H1 (cell line): Measurements from ENCODE around the gene HSF4. TPM values are rescaled to one million over a fixed set of nuclear protein-coding genes. Genes with fewer than 3 reads are reported as not detected.

ENCODE experiments used
- ASH2L ChIP-seq: fragments of 200-600, 300-600 bp; sonication (generic); IDR thresholded peaks from one replicate; pipeline ENCODE4 v1.7.1; 2017; ENCODE audit warnings: low read length
- CHD2 ChIP-seq: IDR thresholded peaks from 2 replicates; pipeline ENCODE4 v1.6.1; 2012; ENCODE audit warnings: low read length, improper control_type of control experiment
- CREB1 ChIP-seq: IDR thresholded peaks from 2 replicates; pipeline ENCODE4 v1.6.1; 2012; ENCODE audit warnings: inconsistent platforms
- EGR1 ChIP-seq: IDR thresholded peaks from 2 replicates; pipeline ENCODE4 v1.6.1; 2011; ENCODE audit warnings: low read depth, low read length, borderline replicate concordance
- EP300 ChIP-seq, 2 experiments: IDR thresholded peaks; 1 replicate in 1 of 2; 2 replicates in 1 of 2; pipeline ENCODE4 v1.6.1; 2011 to 2012; ENCODE audit warnings: low read depth in 2 of 2, low read length in 2 of 2, mild to moderate bottlenecking in 2 of 2, borderline replicate concordance in 1 of 2, inconsistent platforms in 1 of 2, moderate library complexity in 1 of 2
- FOSL1 ChIP-seq: IDR thresholded peaks from 2 replicates; pipeline ENCODE4 v1.6.1; 2011; ENCODE audit warnings: mild to moderate bottlenecking, low read depth, low read length, moderate library complexity; ENCODE audit not compliant: insufficient read depth
- GABPA ChIP-seq: IDR thresholded peaks from 2 replicates; pipeline ENCODE4 v1.6.1; 2011; ENCODE audit warnings: mild to moderate bottlenecking, low read length, moderate library complexity, borderline replicate concordance; ENCODE audit not compliant: insufficient read depth
- GTF2F1 ChIP-seq: IDR thresholded peaks from 2 replicates; pipeline ENCODE4 v1.6.1; 2012; ENCODE audit warnings: low read depth, low read length, improper control_type of control experiment, borderline replicate concordance
- HDAC2 ChIP-seq, 2 experiments: fragments of 300-600 bp in 1 of 2; sonication (generic) in 1 of 2; IDR thresholded peaks; 2 replicates each; pipeline ENCODE4 v1.6.1; 2011 to 2012; ENCODE audit warnings: low read depth in 2 of 2, low read length in 2 of 2, mild to moderate bottlenecking in 2 of 2, moderate library complexity in 2 of 2, borderline replicate concordance in 1 of 2, inconsistent platforms in 1 of 2
- KDM1A ChIP-seq: fragments of 200-600, 300-600 bp; sonication (generic); IDR thresholded peaks from 2 replicates; pipeline ENCODE4 v1.7.1; 2016; ENCODE audit warnings: mild to moderate bottlenecking, low read length, borderline replicate concordance
- NRF1 ChIP-seq: IDR thresholded peaks from 2 replicates; pipeline ENCODE4 v1.6.1; 2011; ENCODE audit warnings: mild to moderate bottlenecking, low read depth, low read length, improper control_type of control experiment
- POLR2A ChIP-seq, 2 experiments: IDR thresholded peaks; 1 replicate in 1 of 2; 2 replicates in 1 of 2; pipeline ENCODE4 v1.6.1; 2011; ENCODE audit warnings: low read depth in 2 of 2, low read length in 2 of 2, mild to moderate bottlenecking in 2 of 2; ENCODE audit errors: control extremely low read depth in 1 of 2
- RAD21 ChIP-seq, 2 experiments: IDR thresholded peaks in 1 of 2; conservative IDR thresholded peaks in 1 of 2; 2 replicates each; pipeline ENCODE4 v1.6.1; 2011; ENCODE audit warnings: low read depth in 2 of 2, low read length in 2 of 2, improper control_type of control experiment in 1 of 2, inconsistent platforms in 1 of 2, mild to moderate bottlenecking in 1 of 2, moderate library complexity in 1 of 2
- SAP30 ChIP-seq: fragments of 300-600 bp; sonication (generic); IDR thresholded peaks from 2 replicates; pipeline ENCODE4 v1.7.1; 2012; ENCODE audit warnings: low read length, moderate library complexity, mild to moderate bottlenecking, inconsistent platforms; ENCODE audit not compliant: insufficient read depth, insufficient replicate concordance
- SIN3A ChIP-seq, 2 experiments: IDR thresholded peaks in 1 of 2; conservative IDR thresholded peaks in 1 of 2; 2 replicates each; pipeline ENCODE4 v1.6.1; 2011 to 2012; ENCODE audit warnings: low read length in 2 of 2, improper control_type of control experiment in 1 of 2, low read depth in 1 of 2, mild to moderate bottlenecking in 1 of 2
- SP1 ChIP-seq: IDR thresholded peaks from 2 replicates; pipeline ENCODE4 v1.6.1; 2011; ENCODE audit warnings: low read depth, low read length
- TBP ChIP-seq: IDR thresholded peaks from 2 replicates; pipeline ENCODE4 v1.6.1; 2011; ENCODE audit warnings: low read depth, low read length, improper control_type of control experiment
- polyA plus RNA-seq, 7 experiments: library from polyadenylated mRNA; depleted of rRNA in 3 of 7; stranded (reverse) in 5 of 7; unstranded in 2 of 7; fragments of >200 nt in 5 of 7; fragments of 200-250 nt in 2 of 7; gene quantifications; 1 replicate in 5 of 7; 2 replicates in 1 of 7; 4 replicates in 1 of 7; pipeline versions ENCODE4 v1.2.1 to v1.2.3, GENCODE V29; 2011 to 2013; ENCODE audit warnings: missing spikeins in 2 of 7, mixed read lengths in 2 of 7
- total RNA-seq: library from RNA; stranded (reverse); fragmentation: NEBNext Ultra II Directional; extraction: Animal tissue kit (Norgen Biotek cat#: 25700); gene quantifications from 2 replicates; pipeline ENCODE4 v1.2.1, GENCODE V29; 2021
- TF ChIP-seq, protein P1 (sequence below), 3 experiments: IDR thresholded peaks; 1 replicate in 2 of 3; 2 replicates in 1 of 3; pipeline versions ENCODE4 v1.5.1 to v1.6.1; 2011; ENCODE audit warnings: low read length in 3 of 3, mild to moderate bottlenecking in 3 of 3, inconsistent platforms in 2 of 3, low read depth in 1 of 3, moderate library complexity in 1 of 3; ENCODE audit not compliant: insufficient read depth in 1 of 3; ENCODE audit errors: control extremely low read depth in 1 of 3
- TF ChIP-seq, protein P2 (sequence below): IDR thresholded peaks from 2 replicates; pipeline ENCODE4 v1.6.1; 2012; ENCODE audit warnings: inconsistent platforms

Gene HSF4
- total and polyA plus RNA-seq, 2 of the 8 experiments (the other 6 are each of a cell fraction or from before 2014, with no cell fraction given) = 0.14 TPM; not detected in 1

DNA sequence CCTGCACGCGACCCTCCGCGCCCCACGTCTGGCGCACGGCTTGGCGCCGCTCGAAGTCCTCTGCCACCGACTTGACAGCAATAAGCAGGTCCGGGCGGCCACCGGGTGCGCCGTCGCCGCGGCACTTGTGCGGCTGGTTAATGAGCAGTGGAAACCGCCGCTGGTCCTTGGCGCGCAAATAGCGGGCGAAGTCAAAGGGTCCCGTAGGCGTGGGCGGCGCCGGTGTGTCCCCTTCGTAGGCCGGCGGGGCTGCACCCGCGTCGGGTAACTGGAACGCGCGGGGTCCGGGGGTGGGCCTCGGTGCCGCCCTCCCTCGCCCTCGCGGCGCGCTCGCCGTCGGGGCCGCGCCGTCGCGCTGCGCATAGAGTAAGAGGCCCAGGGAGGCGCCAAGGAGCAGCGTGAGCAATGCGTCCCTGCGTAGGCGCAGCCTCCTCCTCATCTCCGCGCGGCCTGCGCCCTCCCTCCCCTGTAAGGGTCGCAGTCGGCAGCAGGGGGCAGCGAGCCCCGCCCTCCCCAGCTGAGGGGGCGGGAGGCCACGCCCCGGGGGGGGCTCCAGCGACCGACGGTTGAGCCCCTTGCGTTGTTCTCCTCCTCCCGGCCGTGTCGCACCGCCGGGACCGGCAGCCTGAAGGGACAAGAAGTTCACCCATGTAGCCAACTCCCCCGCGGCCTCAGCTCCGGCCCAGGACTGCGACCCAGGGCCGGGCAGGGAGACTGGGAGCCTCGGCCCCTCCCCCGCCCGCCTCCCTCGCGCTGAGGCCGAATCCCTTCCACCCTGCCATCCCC is 14.3 kb upstream of the HSF4 start (continued):
- TF ChIP-seq EGR1 = peak; percentile 89; the same call in 1 of the 2 replicates
- TF ChIP-seq SAP30 = no peak
- TF ChIP-seq GABPA = 0 out of 2 replicates have a peak, but pooled peaks have one; percentile 20
- TF ChIP-seq CREB1 = peak; percentile 86
- TF ChIP-seq GTF2F1 = no peak
- TF ChIP-seq CHD2 = no peak
- 0 out of 2 replicates have a peak, but pooled peaks have one; percentile 37 for TF ChIP-seq SP1
- peak in 1 of 2 experiments; percentile 1; a peak in 2 of 4 replicates for TF ChIP-seq RAD21 (IDR thresholded peaks at IDR 0.05 in 1 of 2, conservative IDR thresholded peaks at IDR 0.05 in 1 of 2; ENCODE audit: low read depth in 2 of 2, low read length in 2 of 2)
- TF ChIP-seq TBP = no peak
- TF ChIP-seq, protein P1, sequence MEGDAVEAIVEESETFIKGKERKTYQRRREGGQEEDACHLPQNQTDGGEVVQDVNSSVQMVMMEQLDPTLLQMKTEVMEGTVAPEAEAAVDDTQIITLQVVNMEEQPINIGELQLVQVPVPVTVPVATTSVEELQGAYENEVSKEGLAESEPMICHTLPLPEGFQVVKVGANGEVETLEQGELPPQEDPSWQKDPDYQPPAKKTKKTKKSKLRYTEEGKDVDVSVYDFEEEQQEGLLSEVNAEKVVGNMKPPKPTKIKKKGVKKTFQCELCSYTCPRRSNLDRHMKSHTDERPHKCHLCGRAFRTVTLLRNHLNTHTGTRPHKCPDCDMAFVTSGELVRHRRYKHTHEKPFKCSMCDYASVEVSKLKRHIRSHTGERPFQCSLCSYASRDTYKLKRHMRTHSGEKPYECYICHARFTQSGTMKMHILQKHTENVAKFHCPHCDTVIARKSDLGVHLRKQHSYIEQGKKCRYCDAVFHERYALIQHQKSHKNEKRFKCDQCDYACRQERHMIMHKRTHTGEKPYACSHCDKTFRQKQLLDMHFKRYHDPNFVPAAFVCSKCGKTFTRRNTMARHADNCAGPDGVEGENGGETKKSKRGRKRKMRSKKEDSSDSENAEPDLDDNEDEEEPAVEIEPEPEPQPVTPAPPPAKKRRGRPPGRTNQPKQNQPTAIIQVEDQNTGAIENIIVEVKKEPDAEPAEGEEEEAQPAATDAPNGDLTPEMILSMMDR (IDR thresholded peaks at IDR 0.05; ENCODE audit: control extremely low read depth in 1 of 3, insufficient read depth in 1 of 3, low read depth in 1 of 3, low read length in 3 of 3) = peak in 2 of 3 experiments; percentile 31 to 77; a peak in 2 of 4 replicates
- TF ChIP-seq EP300 (IDR thresholded peaks at IDR 0.05; ENCODE audit: borderline replicate concordance in 1 of 2, low read depth in 2 of 2, low read length in 2 of 2) = no peak
- peak; percentile 43 to 52; a peak in 1 of 4 replicates for TF ChIP-seq SIN3A (conservative IDR thresholded peaks at IDR 0.05 in 1 of 2, IDR thresholded peaks at IDR 0.05 in 1 of 2; ENCODE audit: low read depth in 1 of 2, low read length in 2 of 2)
- TF ChIP-seq, protein P2, sequence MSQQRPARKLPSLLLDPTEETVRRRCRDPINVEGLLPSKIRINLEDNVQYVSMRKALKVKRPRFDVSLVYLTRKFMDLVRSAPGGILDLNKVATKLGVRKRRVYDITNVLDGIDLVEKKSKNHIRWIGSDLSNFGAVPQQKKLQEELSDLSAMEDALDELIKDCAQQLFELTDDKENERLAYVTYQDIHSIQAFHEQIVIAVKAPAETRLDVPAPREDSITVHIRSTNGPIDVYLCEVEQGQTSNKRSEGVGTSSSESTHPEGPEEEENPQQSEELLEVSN = peak; percentile 84; the same call in 1 of the 2 replicates
- 0 out of 2 replicates have a peak, but pooled peaks have one; percentile 20 for TF ChIP-seq NRF1
- no peak for TF ChIP-seq FOSL1
- peak; percentile 86 for TF ChIP-seq ASH2L
- TF ChIP-seq POLR2A (IDR thresholded peaks at IDR 0.05; ENCODE audit: control extremely low read depth in 1 of 2, low read depth in 2 of 2, low read length in 2 of 2) = peak in 1 of 2 experiments; percentile 36; a peak in 1 of 3 replicates
- TF ChIP-seq HDAC2 (IDR thresholded peaks at IDR 0.05; ENCODE audit: borderline replicate concordance in 1 of 2, low read depth in 2 of 2, low read length in 2 of 2) = no peak
- TF ChIP-seq KDM1A = no peak; the same call in 1 of the 2 replicates
